Karpas-422 (cell line): Measurements from ENCODE around the gene ADARB1. TPM values are rescaled to one million over a fixed set of nuclear protein-coding genes. Genes with fewer than 3 reads are reported as not detected.

ENCODE experiments used
- DNase-seq: peaks from one replicate; pipeline ENCODE4 v3.0.0-alpha.2; 2015
- H2AFZ ChIP-seq: fragments of 200-600 bp; sonication (generic); 2 replicates; pipeline ENCODE4 v1.6.1; 2014; ENCODE audit warnings: antibody characterized with exemption, low read length, mixed read lengths
- H3K27ac ChIP-seq: fragments of 200-600 bp; sonication (generic); 2 replicates; pipeline ENCODE4 v1.5.1; 2014; ENCODE audit warnings: mild to moderate bottlenecking, low read length, moderate library complexity
- H3K27me3 ChIP-seq: fragments of 200-600 bp; sonication (generic); 2 replicates; pipeline ENCODE4 v1.6.1; 2014; ENCODE audit warnings: low read length, mixed read lengths
- H3K36me3 ChIP-seq: fragments of 200-600 bp; sonication (generic); 2 replicates; pipeline ENCODE4 v1.6.1; 2014; ENCODE audit warnings: low read length, mixed read lengths; ENCODE audit not compliant: insufficient read depth
- H3K4me1 ChIP-seq: fragments of 200-600 bp; sonication (generic); 2 replicates; pipeline ENCODE4 v1.6.1; 2014; ENCODE audit warnings: mild to moderate bottlenecking, low read length, mixed read lengths
- H3K4me2 ChIP-seq: fragments of 200-600 bp; sonication (generic); 2 replicates; pipeline ENCODE4 v1.6.1; 2014; ENCODE audit warnings: low read length, low read depth, mild to moderate bottlenecking; ENCODE audit not compliant: poor library complexity, severe bottlenecking
- H3K4me3 ChIP-seq: fragments of 200-600 bp; sonication (generic); 2 replicates; pipeline ENCODE4 v1.5.1; 2014; ENCODE audit warnings: mild to moderate bottlenecking, antibody characterized with exemption, low read length, mixed read lengths
- H3K79me2 ChIP-seq: fragments of 200-600 bp; sonication (generic); 2 replicates; pipeline ENCODE4 v1.6.1; 2014; ENCODE audit warnings: mild to moderate bottlenecking, low read length, mixed read lengths
- H3K9ac ChIP-seq: fragments of 200-600 bp; sonication (generic); 2 replicates; pipeline ENCODE4 v1.6.0; 2014; ENCODE audit warnings: low read length
- H3K9me2 ChIP-seq: fragments of 200-600 bp; sonication (generic), shearing (Covaris generic); replicated peaks from 2 replicates; pipeline ENCODE4 v1.6.0; 2014; ENCODE audit warnings: mild to moderate bottlenecking, low read length, moderate library complexity; ENCODE audit not compliant: insufficient read depth
- H3K9me3 ChIP-seq: fragments of 300-700, 200-600 bp; sonication (generic); 2 replicates; pipeline ENCODE4 v1.6.1; 2014; ENCODE audit warnings: low read length, mixed read lengths
- H4K20me1 ChIP-seq: fragments of 200-600 bp; sonication (generic); 2 replicates; pipeline ENCODE4 v1.6.1; 2014; ENCODE audit warnings: mild to moderate bottlenecking, antibody characterized with exemption, low read length, low read depth; ENCODE audit not compliant: insufficient read depth
- total RNA-seq: library from RNA; depleted of rRNA; stranded (reverse); fragments of >200 nt; shearing (Covaris generic); gene quantifications from 2 replicates; pipeline ENCODE4 v1.2.3, GENCODE V29; 2014; ENCODE audit warnings: low replicate concordance; rRNA removed

ADARB1 gene
- total RNA-seq, 1 experiment from 2014 or later: 2.0 TPM

DNA sequence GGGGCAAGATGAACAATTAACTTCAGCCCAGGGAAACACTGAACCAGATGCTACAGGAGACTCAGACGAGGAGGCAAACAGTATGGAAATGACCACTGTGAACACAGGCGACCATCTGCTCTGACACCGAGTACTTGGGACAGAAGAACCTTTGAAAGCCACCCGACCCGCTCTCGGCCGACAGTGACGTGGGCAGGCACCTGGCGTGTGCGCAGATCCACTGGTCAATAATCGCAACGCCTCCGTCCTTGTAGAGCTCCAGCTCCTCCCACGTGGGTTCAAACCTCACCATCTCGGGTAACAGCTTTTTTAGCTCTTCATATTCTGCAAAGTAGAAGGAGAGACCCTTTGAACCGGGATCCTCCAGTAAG lies 193.0 kb downstream of the ADARB1 start:
- no peak overlapping the region for H3K27ac ChIP-seq

DNA sequence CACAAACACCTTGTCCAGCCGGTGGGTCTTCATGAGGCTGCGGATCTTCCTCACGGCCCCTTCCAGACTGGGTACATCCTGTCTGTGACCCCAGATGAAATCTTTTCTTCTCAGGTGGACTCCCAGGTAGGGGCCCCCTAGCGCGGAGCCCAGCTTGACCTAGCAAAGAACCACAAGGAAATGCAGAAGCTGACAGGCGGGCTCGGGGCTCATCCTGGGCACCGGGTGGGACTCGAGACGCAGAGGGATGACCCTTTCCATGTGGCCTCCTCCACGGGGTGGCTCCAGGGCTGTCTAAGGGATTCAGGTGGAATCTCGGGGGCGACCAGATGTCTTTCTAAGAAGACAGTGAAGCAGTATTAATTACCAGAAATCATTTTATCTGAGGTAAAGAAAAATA lies 195.5 kb downstream of the ADARB1 start:
- H3K4me2 ChIP-seq: no peak overlapping the region
- H3K4me1 ChIP-seq: no peaks in the 10 kb centered on the region
- H3K27me3 ChIP-seq: no peaks in the 10 kb centered on the region
- no peak overlapping the region for H3K4me3 ChIP-seq
- peaks cover 25% of the 10 kb centered on the region for H3K9me3 ChIP-seq
- no peak overlapping the region for H3K9ac ChIP-seq
- peaks cover 40% of the 10 kb centered on the region for H3K36me3 ChIP-seq
- no peak overlapping the region for H3K27ac ChIP-seq
- H2AFZ ChIP-seq: no peak overlapping the region
- H3K9me2 ChIP-seq: no peaks in the 10 kb centered on the region
- DNase-seq: no peak
- H4K20me1 ChIP-seq: no peaks in the 10 kb centered on the region
- peaks cover 16% of the 10 kb centered on the region for H3K79me2 ChIP-seq

More for the DNA sequence above, 193.0 kb downstream of the ADARB1 start:
- no peak overlapping the region for H3K4me2 ChIP-seq
- H3K9me2 ChIP-seq: no peaks in the 10 kb centered on the region
- no peak overlapping the region for H3K4me3 ChIP-seq
- no peak for DNase-seq
- H3K4me1 ChIP-seq: no peaks in the 10 kb centered on the region
- H3K27me3 ChIP-seq: no peaks in the 10 kb centered on the region
- no peaks in the 10 kb centered on the region for H4K20me1 ChIP-seq
- H2AFZ ChIP-seq: no peak overlapping the region
- H3K9me3 ChIP-seq: peaks cover 22% of the 10 kb centered on the region
- peaks cover 27% of the 10 kb centered on the region for H3K36me3 ChIP-seq
- no peak overlapping the region for H3K9ac ChIP-seq
- 0 out of 2 replicates have a peak, but pooled peaks cover 6% of the 10 kb centered on the region for H3K79me2 ChIP-seq

DNA sequence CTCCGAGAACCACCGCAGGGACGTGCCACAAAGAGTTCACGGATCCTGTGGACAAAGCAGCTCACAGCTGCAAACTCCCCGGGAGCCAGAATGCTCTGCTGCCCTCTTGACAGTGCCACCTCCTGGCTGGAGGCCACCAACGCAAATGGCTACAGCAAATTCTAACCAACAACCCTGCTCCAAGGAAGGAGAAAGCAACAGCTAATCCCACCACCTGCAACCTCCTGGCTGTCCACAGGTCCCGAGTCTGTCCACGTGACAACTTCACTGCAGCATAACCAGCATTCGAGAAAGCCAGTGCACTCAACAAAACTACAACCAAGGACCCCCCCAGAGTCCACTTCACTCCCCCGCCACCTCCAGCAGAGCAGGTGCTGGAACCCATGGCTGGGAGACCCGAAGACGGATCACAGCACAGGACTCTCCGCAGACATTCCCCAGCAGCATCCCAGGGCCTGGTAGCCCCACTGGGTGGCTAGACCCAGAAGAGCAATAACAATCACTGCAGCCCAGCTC lies 196.0 kb downstream of the ADARB1 start:
- Histone ChIP-seq H3K4me1 (no peaks in the 10 kb centered on the region), H3K9me3 (peaks cover 25% of the 10 kb centered on the region), H3K4me3 (no peak overlapping the region), H3K79me2 (peaks cover 16% of the 10 kb centered on the region), H3K4me2 (no peak overlapping the region), H3K27ac (no peak overlapping the region), H4K20me1 (no peaks in the 10 kb centered on the region), H3K36me3 (peaks cover 40% of the 10 kb centered on the region), H3K9me2 (no peaks in the 10 kb centered on the region), H3K27me3 (no peaks in the 10 kb centered on the region), H3K9ac (no peak overlapping the region), H2AFZ (no peak overlapping the region)
- no peak for DNase-seq

Other genes with a start within 250 kb of the ADARB1 start
- 37.8 and 44.7 TPM in 2 replicates for gene PTTG1IP, start 200.9 kb upstream of the ADARB1 start, total RNA-seq
- 252 and 484 TPM in 2 replicates for gene ITGB2, start 153.7 kb upstream of the ADARB1 start, total RNA-seq
- gene SLX9, start 134.6 kb upstream of the ADARB1 start, total RNA-seq: 12.2 and 48.7 TPM in 2 replicates
- gene POFUT2, start 213.3 kb downstream of the ADARB1 start, total RNA-seq: 10.5 and 18.0 TPM in 2 replicates